ENCODE data around the gene GNS. TPM values are rescaled to one million over a fixed set of nuclear protein-coding genes. Genes with fewer than 3 reads are reported as not detected.

GNS gene
- total and polyA plus RNA-seq, 2 of the 13 experiments (the other 11 are each of a cell fraction or from before 2014, with no cell fraction given) = 49.8 to 51.0 TPM

DNA sequence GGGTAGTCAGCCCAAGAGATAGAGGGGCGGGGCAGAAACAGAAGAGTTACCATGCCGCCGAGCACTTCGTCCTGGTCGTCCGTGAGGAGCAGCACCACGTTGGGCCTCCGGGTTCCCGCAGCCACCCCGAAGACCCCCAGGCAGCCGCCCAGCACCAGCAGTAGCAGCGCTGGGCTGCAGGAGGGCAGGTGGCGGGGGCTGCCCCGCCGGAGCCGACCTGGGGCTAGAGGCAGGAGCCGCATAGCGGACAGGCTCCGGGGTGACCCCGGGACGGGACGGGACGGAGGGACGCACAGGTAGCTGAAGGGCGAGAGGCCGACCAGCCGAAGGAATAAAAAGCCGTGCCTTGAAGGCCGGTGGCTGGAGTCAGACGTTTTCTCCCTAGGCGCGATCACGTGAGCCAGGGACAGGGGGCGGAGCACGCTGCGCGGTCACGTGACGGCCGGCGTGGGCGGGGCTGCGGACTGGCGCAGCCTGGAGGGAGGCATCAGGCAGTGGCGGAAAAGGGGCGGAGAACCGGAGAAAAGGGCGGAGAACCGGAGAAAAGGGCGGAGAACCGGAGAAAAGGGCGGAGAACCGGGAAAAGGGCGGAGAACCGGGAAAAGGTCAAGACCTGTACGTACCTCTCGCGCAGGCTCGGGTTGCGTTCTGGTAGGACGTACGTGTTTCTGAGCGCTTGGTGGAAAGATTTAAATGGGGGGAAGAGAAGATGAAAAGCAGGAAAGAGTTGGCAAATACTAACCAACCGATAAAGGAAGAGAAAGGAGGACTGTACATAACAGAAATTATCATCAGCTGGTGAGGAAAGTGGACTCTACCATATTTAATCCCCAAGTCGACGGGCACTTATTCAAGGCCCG is at the start of gene GNS (continued):
- TF ChIP-seq, protein P1, sequence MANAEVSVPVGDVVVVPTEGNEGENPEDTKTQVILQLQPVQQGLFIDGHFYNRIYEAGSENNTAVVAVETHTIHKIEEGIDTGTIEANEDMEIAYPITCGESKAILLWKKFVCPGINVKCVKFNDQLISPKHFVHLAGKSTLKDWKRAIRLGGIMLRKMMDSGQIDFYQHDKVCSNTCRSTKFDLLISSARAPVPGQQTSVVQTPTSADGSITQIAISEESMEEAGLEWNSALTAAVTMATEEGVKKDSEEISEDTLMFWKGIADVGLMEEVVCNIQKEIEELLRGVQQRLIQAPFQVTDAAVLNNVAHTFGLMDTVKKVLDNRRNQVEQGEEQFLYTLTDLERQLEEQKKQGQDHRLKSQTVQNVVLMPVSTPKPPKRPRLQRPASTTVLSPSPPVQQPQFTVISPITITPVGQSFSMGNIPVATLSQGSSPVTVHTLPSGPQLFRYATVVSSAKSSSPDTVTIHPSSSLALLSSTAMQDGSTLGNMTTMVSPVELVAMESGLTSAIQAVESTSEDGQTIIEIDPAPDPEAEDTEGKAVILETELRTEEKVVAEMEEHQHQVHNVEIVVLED (CRISPR knock-in tag; IDR thresholded peaks at IDR 0.05; ENCODE audit: borderline replicate concordance) = peak; percentile 94
- TF ChIP-seq ZBTB8A (CRISPR knock-in tag; IDR thresholded peaks at IDR 0.05; ENCODE audit: borderline replicate concordance, low read depth) = no peak
- TF ChIP-seq, protein P2, sequence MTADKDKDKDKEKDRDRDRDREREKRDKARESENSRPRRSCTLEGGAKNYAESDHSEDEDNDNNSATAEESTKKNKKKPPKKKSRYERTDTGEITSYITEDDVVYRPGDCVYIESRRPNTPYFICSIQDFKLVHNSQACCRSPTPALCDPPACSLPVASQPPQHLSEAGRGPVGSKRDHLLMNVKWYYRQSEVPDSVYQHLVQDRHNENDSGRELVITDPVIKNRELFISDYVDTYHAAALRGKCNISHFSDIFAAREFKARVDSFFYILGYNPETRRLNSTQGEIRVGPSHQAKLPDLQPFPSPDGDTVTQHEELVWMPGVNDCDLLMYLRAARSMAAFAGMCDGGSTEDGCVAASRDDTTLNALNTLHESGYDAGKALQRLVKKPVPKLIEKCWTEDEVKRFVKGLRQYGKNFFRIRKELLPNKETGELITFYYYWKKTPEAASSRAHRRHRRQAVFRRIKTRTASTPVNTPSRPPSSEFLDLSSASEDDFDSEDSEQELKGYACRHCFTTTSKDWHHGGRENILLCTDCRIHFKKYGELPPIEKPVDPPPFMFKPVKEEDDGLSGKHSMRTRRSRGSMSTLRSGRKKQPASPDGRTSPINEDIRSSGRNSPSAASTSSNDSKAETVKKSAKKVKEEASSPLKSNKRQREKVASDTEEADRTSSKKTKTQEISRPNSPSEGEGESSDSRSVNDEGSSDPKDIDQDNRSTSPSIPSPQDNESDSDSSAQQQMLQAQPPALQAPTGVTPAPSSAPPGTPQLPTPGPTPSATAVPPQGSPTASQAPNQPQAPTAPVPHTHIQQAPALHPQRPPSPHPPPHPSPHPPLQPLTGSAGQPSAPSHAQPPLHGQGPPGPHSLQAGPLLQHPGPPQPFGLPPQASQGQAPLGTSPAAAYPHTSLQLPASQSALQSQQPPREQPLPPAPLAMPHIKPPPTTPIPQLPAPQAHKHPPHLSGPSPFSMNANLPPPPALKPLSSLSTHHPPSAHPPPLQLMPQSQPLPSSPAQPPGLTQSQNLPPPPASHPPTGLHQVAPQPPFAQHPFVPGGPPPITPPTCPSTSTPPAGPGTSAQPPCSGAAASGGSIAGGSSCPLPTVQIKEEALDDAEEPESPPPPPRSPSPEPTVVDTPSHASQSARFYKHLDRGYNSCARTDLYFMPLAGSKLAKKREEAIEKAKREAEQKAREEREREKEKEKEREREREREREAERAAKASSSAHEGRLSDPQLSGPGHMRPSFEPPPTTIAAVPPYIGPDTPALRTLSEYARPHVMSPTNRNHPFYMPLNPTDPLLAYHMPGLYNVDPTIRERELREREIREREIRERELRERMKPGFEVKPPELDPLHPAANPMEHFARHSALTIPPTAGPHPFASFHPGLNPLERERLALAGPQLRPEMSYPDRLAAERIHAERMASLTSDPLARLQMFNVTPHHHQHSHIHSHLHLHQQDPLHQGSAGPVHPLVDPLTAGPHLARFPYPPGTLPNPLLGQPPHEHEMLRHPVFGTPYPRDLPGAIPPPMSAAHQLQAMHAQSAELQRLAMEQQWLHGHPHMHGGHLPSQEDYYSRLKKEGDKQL (CRISPR knock-in tag; IDR thresholded peaks at IDR 0.05; ENCODE audit: low read depth) = no peak
- TF ChIP-seq IRX3 (CRISPR knock-in tag; IDR thresholded peaks at IDR 0.05; ENCODE audit: borderline replicate concordance, low read depth) = no peak
- TF ChIP-seq ZSCAN12 (CRISPR knock-in tag; IDR thresholded peaks at IDR 0.05) = 0 out of 2 replicates have a peak, but pooled peaks have one; percentile 35
- no peak; the same call in 1 of the 2 replicates for TF ChIP-seq ZFP36L1 (CRISPR knock-in tag; IDR thresholded peaks at IDR 0.05)
- TF ChIP-seq THYN1 (CRISPR knock-in tag; IDR thresholded peaks at IDR 0.05; ENCODE audit: borderline replicate concordance, low read depth) = no peak
- no peak for TF ChIP-seq PRMT3 (CRISPR knock-in tag; IDR thresholded peaks at IDR 0.05; ENCODE audit: borderline replicate concordance, low read depth)
- TF ChIP-seq, protein P3, sequence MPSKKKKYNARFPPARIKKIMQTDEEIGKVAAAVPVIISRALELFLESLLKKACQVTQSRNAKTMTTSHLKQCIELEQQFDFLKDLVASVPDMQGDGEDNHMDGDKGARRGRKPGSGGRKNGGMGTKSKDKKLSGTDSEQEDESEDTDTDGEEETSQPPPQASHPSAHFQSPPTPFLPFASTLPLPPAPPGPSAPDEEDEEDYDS (CRISPR knock-in tag; IDR thresholded peaks at IDR 0.05) = peak; percentile 63
- TF ChIP-seq RFX1 (IDR thresholded peaks at IDR 0.05) = no peak
- TF ChIP-seq ZNF589 (CRISPR knock-in tag; conservative IDR thresholded peaks at IDR 0.05) = peak; percentile 77; the same call in 1 of the 2 replicates
- no peak for TF ChIP-seq PHB2 (IDR thresholded peaks at IDR 0.05; ENCODE audit: partially characterized antibody)
- TF ChIP-seq, protein P4, sequence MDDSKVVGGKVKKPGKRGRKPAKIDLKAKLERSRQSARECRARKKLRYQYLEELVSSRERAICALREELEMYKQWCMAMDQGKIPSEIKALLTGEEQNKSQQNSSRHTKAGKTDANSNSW (CRISPR knock-in tag; IDR thresholded peaks at IDR 0.05; ENCODE audit: borderline replicate concordance) = no peak
- TF ChIP-seq EZH2 (conservative IDR thresholded peaks at IDR 0.05; ENCODE audit: low read depth, low read length) = no peak
- TF ChIP-seq KAT7 (CRISPR knock-in tag; IDR thresholded peaks at IDR 0.05; ENCODE audit: borderline replicate concordance) = peak; percentile 54; the same call in 1 of the 2 replicates
- TF ChIP-seq, protein P5, sequence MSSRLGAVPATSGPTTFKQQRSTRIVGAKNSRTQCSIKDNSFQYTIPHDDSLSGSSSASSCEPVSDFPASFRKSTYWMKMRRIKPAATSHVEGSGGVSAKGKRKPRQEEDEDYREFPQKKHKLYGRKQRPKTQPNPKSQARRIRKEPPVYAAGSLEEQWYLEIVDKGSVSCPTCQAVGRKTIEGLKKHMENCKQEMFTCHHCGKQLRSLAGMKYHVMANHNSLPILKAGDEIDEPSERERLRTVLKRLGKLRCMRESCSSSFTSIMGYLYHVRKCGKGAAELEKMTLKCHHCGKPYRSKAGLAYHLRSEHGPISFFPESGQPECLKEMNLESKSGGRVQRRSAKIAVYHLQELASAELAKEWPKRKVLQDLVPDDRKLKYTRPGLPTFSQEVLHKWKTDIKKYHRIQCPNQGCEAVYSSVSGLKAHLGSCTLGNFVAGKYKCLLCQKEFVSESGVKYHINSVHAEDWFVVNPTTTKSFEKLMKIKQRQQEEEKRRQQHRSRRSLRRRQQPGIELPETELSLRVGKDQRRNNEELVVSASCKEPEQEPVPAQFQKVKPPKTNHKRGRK (CRISPR knock-in tag; IDR thresholded peaks at IDR 0.05) = no peak
- 0 out of 2 replicates have a peak, but pooled peaks have one; percentile 22 for TF ChIP-seq ZNF564 (CRISPR knock-in tag; IDR thresholded peaks at IDR 0.05)

Measured in HepG2 (cell line).